Uterus (tissue), 2 donors: ENCODE results near the gene ADCY4.

Experiments used
- POLR2A ChIP-seq, 2 donors: fragments of 450-650 bp; IDR thresholded peaks; one replicate each; pipeline ENCODE4 v1.6.1; 2016; ENCODE audit warnings: antibody characterized with exemption in 2 of 2, mild to moderate bottlenecking in 1 of 2, moderate library complexity in 1 of 2
- TF ChIP-seq, protein P1 (sequence below), 4 experiments: fragments of 200-600 bp in 2 of 4; fragments of 450-650 bp in 2 of 4; sonication (generic) in 2 of 4; IDR thresholded peaks; one replicate each; pipeline ENCODE4 v1.5.1; 2016 to 2019; ENCODE audit warnings: antibody characterized with exemption in 4 of 4, mild to moderate bottlenecking in 2 of 4, moderate library complexity in 1 of 4

DNA sequence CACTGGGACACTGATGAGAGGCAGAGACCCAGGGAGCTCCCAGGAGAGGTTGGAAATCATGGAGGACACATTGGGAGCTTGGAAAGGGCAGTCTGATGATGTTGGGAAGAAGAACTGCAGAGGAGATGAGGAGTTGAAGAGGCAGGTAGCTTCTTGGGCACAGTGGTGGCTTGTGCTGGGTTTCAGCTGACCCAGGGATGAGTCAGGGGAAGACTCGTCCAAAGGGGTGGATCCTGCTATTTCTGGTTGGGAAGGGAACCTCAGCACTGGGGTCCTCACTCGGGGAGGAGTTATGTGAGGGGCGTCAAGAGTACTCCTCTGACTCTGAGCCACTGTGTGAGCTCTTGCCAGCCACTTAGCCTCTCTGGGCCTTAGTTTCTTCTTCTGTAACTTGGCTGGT lies 11.5 kb downstream of the ADCY4 start:
- TF ChIP-seq, protein P1, sequence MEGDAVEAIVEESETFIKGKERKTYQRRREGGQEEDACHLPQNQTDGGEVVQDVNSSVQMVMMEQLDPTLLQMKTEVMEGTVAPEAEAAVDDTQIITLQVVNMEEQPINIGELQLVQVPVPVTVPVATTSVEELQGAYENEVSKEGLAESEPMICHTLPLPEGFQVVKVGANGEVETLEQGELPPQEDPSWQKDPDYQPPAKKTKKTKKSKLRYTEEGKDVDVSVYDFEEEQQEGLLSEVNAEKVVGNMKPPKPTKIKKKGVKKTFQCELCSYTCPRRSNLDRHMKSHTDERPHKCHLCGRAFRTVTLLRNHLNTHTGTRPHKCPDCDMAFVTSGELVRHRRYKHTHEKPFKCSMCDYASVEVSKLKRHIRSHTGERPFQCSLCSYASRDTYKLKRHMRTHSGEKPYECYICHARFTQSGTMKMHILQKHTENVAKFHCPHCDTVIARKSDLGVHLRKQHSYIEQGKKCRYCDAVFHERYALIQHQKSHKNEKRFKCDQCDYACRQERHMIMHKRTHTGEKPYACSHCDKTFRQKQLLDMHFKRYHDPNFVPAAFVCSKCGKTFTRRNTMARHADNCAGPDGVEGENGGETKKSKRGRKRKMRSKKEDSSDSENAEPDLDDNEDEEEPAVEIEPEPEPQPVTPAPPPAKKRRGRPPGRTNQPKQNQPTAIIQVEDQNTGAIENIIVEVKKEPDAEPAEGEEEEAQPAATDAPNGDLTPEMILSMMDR (IDR thresholded peaks at IDR 0.05), result no peak
- no peak for TF ChIP-seq POLR2A (IDR thresholded peaks at IDR 0.05)
